Activated B cell treated with CpG ODN at 0.5 μM for 24 hours (primary cell): ENCODE results near the gene CHRNA10. TPM values are rescaled to one million over a fixed set of nuclear protein-coding genes. Genes with fewer than 3 reads are reported as not detected.

Experiments
- ATAC-seq: fragments of 200-7000 bp; cut with Tn5 transposase; one replicate; pipeline ENCODE4 v1.10.0; 2021; ENCODE audit warnings: low read depth, mild to moderate bottlenecking, moderate library complexity
- CTCF ChIA-PET: fragments of 350-600 bp; sonication (Branson Sonifier 250); formaldehyde crosslinking; loops from one replicate; lab custom pipeline; 2021; ENCODE audit warnings: antibody characterized with exemption; lab: Charles Lee
- POLR2A ChIA-PET: fragments of 350-600 bp; sonication (Branson Sonifier 250); formaldehyde crosslinking; loops from one replicate; lab custom pipeline; 2021; ENCODE audit warnings: antibody characterized with exemption; lab: Charles Lee
- DNase-seq: peaks from one replicate; pipeline ENCODE4 v3.0.0; 2022
- H3K27ac Mint-ChIP-seq: one replicate; pipeline ENCODE4 v1.8.0; 2020; ENCODE audit warnings: mixed read lengths
- H3K27me3 Mint-ChIP-seq: one replicate; pipeline ENCODE4 v1.8.0; 2021; ENCODE audit warnings: mixed read lengths
- H3K36me3 Mint-ChIP-seq: one replicate; pipeline ENCODE4 v1.8.0; 2021; ENCODE audit warnings: low read depth, mixed read lengths
- H3K4me1 Mint-ChIP-seq: one replicate; pipeline ENCODE4 v1.8.0; 2021; ENCODE audit warnings: mixed read lengths
- H3K4me3 Mint-ChIP-seq: one replicate; pipeline ENCODE4 v1.8.0; 2020; ENCODE audit warnings: mild to moderate bottlenecking, mixed read lengths
- H3K9me3 Mint-ChIP-seq: one replicate; pipeline ENCODE4 v1.8.0; 2020; ENCODE audit warnings: mixed read lengths
- intact Hi-C: fragments of 100-400 bp; cut with micrococcal nuclease; formaldehyde crosslinking; loops from one replicate; pipeline ENCODE4 v1.15.1; 2024
- total RNA-seq: library from RNA; stranded (reverse); gene quantifications from 2 replicates; pipeline ENCODE4 v1.2.3, GENCODE V29; 2022
- TF ChIP-seq, protein P1 (sequence below): fragments of 200-600 bp; IDR thresholded peaks from one replicate; pipeline ENCODE4 v1.8.0; 2022; ENCODE audit warnings: antibody characterized with exemption, mild to moderate bottlenecking

CHRNA10 gene
- total RNA-seq, 1 donor from 2014 or later: 3.0 TPM

DNA sequence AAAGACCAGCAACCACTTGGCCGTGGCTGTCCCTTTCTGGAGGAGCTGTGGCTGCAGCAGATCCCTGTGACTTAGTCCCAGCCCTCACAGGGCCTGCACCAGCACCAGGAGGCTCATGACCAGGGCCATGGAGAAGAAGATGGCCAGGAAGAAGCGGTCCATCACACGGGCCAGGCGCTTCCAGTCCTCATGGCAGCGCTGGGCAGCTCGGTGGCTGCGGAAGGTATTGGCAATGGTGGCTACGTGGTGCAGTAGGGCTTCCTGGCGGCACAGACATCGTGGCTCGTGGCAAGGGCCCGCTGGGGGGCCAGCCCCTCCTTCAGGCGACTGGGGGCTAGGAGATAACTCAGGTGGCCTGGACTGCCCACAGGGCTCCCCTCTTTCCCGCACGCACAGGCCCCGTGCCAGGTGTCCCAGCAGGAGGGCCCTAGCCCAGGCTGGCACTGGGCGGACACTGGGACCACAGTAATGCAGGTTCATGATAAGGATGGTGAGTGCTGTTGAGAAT, 5.1 kb downstream of the CHRNA10 start:
- ATAC-seq: no peak
- POLR2A ChIA-PET: no interaction called here
- intact Hi-C loops: no loop called here
- TF ChIP-seq, protein P1, sequence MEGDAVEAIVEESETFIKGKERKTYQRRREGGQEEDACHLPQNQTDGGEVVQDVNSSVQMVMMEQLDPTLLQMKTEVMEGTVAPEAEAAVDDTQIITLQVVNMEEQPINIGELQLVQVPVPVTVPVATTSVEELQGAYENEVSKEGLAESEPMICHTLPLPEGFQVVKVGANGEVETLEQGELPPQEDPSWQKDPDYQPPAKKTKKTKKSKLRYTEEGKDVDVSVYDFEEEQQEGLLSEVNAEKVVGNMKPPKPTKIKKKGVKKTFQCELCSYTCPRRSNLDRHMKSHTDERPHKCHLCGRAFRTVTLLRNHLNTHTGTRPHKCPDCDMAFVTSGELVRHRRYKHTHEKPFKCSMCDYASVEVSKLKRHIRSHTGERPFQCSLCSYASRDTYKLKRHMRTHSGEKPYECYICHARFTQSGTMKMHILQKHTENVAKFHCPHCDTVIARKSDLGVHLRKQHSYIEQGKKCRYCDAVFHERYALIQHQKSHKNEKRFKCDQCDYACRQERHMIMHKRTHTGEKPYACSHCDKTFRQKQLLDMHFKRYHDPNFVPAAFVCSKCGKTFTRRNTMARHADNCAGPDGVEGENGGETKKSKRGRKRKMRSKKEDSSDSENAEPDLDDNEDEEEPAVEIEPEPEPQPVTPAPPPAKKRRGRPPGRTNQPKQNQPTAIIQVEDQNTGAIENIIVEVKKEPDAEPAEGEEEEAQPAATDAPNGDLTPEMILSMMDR: no peak
- Mint-ChIP-seq H3K4me3 (no peak overlapping the region), H3K4me1 (no peaks in the 10 kb centered on the region), H3K9me3 (no peaks in the 10 kb centered on the region), H3K27ac (no peak overlapping the region), H3K36me3 (peaks cover 62% of the 10 kb centered on the region), H3K27me3 (no peaks in the 10 kb centered on the region)
- CTCF ChIA-PET: no interaction called here
- DNase-seq: no peak

DNA sequence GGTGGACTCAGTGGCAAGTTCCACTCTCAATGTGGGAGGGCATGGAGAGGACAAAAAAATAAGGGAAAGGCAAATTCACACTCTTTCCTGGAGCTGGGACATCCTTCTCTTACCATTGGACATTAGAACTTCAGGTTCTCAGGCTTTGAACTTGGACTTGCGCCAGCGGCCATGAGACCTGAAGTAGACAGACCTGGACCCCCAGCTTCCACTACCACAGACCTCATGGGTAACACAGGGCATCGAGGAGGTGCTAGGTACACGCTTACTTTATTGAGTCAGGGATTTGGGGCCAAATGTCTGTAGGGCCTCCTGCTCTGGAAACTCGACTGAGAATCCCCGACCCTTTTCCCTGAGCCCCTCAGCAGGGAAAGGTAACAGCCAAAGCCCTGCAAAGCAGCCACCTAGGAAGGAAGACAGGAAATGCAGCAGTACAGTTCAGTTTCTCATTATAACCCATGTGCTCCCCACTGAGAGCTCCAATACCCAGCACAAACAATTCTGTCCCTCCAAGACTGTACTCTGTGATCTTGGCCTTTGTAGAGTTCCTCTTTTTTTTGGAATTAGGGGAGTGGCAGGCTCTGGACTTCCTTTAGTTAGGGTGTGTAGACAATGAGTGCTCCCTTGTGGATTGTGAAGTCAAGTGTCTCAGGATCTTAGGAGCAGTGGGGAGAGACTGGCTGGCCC, 5.7 kb downstream of the CHRNA10 start:
- no peak for DNase-seq
- Mint-ChIP-seq H3K36me3 (peaks cover 56% of the 10 kb centered on the region), H3K4me1 (no peaks in the 10 kb centered on the region), H3K4me3 (no peak overlapping the region), H3K27ac (no peak overlapping the region), H3K27me3 (no peaks in the 10 kb centered on the region), H3K9me3 (no peaks in the 10 kb centered on the region)
- ChIA-PET CTCF (no interaction called here), POLR2A (no interaction called here)
- TF ChIP-seq, protein P1: no peak
- intact Hi-C loops: no loop called here
- no peak for ATAC-seq

DNA sequence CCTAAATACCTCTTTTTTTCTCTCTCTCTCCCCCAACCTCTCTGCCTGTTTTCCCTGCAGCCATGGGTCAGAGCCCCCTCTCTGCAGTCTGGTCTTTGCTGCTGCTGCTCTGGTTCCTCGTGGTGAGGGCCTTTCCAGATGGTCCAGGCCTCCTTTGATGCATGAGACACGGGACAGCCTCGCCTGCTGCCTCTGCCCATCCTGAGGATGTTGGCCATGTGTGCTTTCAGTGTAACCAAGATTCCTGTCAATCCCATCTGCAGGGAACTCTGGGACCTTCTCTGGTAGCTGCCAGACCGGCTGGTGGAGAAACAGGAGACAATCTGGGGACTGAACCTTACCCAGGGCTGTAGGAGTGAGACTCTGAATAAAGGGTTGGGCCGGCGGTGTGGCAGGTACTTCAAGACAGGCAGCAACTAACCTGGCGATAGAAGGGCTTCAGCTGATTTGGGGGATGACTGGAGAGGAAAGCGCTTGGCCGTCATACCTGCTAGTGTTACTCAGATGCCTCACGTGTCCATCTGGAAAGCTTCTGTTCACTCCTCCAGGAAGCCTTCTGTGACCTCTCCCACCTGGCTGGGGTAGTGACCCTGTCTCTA, 7.1 kb downstream of the CHRNA10 start:
- H3K27ac Mint-ChIP-seq: no peak overlapping the region
- H3K4me1 Mint-ChIP-seq: no peaks in the 10 kb centered on the region
- CTCF ChIA-PET: no interaction called here

DNA sequence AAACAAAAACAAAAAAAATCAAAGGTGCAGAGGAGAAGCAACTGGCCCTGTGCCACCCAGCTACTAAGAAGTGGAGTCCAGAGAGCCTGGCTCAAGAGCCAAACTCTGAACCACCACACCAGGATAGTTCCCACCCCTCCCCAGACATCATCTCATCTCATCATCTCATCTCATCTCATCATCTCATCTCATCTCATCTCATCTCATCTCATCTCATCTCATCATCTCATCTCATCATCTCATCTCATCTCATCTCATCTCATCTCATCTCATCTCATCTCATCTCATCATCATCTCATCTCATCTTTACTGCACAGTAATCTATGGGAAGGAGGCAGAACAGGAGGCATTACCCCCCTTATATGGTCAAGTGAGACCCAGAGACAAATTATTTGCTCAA, 8.3 kb downstream of the CHRNA10 start:
- H3K9me3 Mint-ChIP-seq: no peaks in the 10 kb centered on the region
- H3K27me3 Mint-ChIP-seq: no peaks in the 10 kb centered on the region
- intact Hi-C loops: no loop called here
- no peak for ATAC-seq
- CTCF ChIA-PET: no interaction called here
- POLR2A ChIA-PET: no interaction called here
- H3K4me3 Mint-ChIP-seq: no peak overlapping the region
- no peaks in the 10 kb centered on the region for H3K4me1 Mint-ChIP-seq
- H3K36me3 Mint-ChIP-seq: peaks cover 30% of the 10 kb centered on the region
- TF ChIP-seq, protein P1: no peak
- DNase-seq: no peak
- no peak overlapping the region for H3K27ac Mint-ChIP-seq

More for the DNA sequence above, 7.1 kb downstream of the CHRNA10 start:
- Mint-ChIP-seq H3K9me3 (no peaks in the 10 kb centered on the region), H3K4me3 (no peak overlapping the region), H3K36me3 (peaks cover 43% of the 10 kb centered on the region), H3K27me3 (no peaks in the 10 kb centered on the region)
- intact Hi-C loops: no loop called here
- ATAC-seq (no peak), DNase-seq (no peak)
- TF ChIP-seq, protein P1: no peak
- POLR2A ChIA-PET: no interaction called here

DNA sequence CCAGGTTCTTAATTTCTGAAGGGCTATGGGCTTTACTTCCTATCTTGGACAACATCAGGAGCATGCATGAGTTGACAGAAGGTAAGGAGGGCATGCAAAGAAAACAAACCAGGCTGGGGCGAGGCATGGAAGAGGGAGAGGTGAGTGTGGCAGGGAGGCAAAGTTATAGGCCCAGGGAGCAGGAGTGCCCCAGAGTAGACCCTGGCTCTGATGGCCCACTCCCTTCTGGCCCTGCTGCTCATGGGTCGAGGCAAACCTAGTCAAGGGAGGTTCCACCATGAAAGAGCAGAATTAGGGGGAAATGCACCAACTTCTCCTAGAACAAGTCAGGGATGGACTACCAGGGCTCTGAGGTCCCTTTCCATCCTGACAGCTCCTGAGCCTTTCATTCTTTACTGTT, 10.2 kb downstream of the CHRNA10 start:
- CTCF ChIA-PET: no interaction called here
- no peak overlapping the region for H3K4me3 Mint-ChIP-seq
- intact Hi-C loops: no loop called here
- TF ChIP-seq, protein P1: no peak
- no peak for ATAC-seq
- no peaks in the 10 kb centered on the region for H3K27me3 Mint-ChIP-seq
- DNase-seq: no peak
- H3K4me1 Mint-ChIP-seq: no peaks in the 10 kb centered on the region
- H3K9me3 Mint-ChIP-seq: no peaks in the 10 kb centered on the region
- peaks cover 16% of the 10 kb centered on the region for H3K36me3 Mint-ChIP-seq
- no peak overlapping the region for H3K27ac Mint-ChIP-seq
- POLR2A ChIA-PET: no interaction called here
